Coronary artery (tissue), 2 donors: ENCODE results near the gene MYD88.
"Not testable (repeated sequence)": the region's sequence is repeated elsewhere in the genome, so short reads cannot be mapped to it uniquely, and the experiment has no call there.

Source experiments
- DNase-seq: peaks from one replicate; pipeline ENCODE4 v3.0.0-alpha.2; 2017; ENCODE audit warnings: low spot score
- H3K27ac ChIP-seq, 2 donors: fragments of 200-600 bp; sonication (generic); one replicate each; pipeline ENCODE4 v1.5.1; 2016 to 2019
- H3K4me3 ChIP-seq: fragments of 200-600 bp; sonication (generic); 2 replicates; pipeline ENCODE4 v1.5.1; 2016; ENCODE audit warnings: mild to moderate bottlenecking, moderate library complexity
- CTCF ChIP-seq: fragments of 200-600 bp; sonication (generic); IDR thresholded peaks from one replicate; pipeline ENCODE4 v1.5.1; 2019; ENCODE audit warnings: antibody characterized with exemption

MYD88 gene

GRCh38 chr3:38129058-38129457 lies 9.4 kb upstream of the MYD88 start:
- Histone ChIP-seq H3K27ac (no peak overlapping the region), H3K4me3 (no peak overlapping the region)
- peak; percentile 63 for DNase-seq
- no peak for TF ChIP-seq CTCF

DNA sequence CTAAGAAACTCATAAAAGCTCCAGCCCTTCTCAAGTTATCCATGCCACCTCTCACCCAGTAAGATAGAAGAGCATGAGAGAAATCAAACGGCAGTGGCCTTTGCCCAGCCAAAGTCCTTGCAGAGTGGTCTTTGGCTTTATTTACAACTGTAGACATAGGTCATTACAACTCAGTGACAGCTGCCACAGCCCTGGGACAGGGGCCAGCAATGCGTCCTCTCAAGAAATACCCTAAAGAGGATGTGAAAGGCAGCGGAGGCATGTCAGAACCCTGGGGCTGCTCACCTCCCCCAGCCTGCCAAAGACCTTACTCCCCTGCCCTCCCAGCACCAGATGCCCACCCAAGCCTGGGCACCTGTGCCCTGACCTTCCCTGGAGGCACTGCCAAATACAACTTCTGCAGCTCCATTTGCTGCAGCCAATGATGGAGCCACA lies 7.8 kb upstream of the MYD88 start:
- Histone ChIP-seq H3K4me3 (no peak overlapping the region), H3K27ac (no peak overlapping the region)
- peak; percentile 24 for DNase-seq
- TF ChIP-seq CTCF = no peak

DNA sequence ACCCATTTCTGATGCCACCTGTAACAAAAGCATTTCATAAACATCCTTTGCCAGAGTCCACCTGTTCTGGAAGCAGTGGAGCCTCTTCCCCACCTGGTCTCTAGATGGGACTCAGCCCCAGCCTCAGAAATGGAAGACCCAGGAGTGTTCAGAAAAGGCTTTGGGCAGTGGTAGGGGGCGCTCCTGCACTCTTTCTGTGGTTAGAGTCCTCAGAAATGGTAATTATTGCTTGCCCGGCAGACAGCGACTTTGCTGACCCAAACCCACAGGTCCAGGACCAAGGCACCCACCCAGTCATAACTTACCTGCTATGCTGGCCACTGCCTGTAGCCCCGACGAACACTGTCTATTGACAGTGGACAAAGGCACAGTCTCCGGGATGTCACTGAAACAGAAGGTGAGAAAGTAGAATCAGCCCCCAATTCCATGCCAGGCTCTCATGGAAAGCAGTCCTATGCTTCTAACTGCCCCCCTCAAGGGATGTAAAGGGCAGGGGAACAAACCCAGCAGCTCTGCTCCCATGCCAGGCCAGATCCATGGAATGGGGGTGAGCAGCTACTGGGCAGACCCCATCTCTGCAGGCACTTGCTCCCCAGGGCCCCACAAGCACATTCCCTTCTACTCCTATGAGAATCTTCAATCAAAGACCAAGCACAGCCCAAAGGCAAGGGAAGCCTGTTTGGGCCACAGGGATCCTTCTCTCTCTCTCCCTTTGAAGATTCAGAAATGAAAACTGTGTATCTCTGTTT lies 6.7 kb upstream of the MYD88 start:
- no peak for TF ChIP-seq CTCF
- DNase-seq = peak; percentile 63
- H3K27ac ChIP-seq = no peak overlapping the region
- H3K4me3 ChIP-seq = no peak overlapping the region

DNA sequence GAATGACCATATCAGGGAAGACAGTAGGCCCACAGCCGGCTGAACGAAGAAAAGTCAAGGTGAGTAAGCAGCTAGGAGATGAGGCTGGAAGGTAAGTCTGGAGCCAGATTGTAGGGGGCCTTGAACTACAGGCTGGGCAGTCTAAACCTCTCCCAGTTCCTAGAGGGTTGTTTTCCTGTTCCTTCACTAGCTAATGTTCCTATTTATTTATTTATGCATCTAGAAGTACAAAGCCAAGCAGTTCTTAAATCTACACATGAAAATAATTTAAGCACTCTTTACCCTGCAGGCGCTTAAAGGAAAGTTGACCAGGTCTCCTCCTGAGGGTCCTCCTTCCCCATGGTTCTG lies 5.3 kb upstream of the MYD88 start:
- Histone ChIP-seq H3K4me3 (no peak overlapping the region), H3K27ac (no peak overlapping the region)
- no peak for TF ChIP-seq CTCF
- no peak for DNase-seq

- TF ChIP-seq CTCF = no peak
- DNase-seq = peak; percentile 49
- no peak overlapping the region for H3K27ac ChIP-seq
- no peak overlapping the region for H3K4me3 ChIP-seq
Observed at GRCh38 chr3:38133557-38134405, 4.7 kb upstream of the MYD88 start.

GRCh38 chr3:38134517-38135143 lies 3.8 kb upstream of the MYD88 start:
- not testable (repeated sequence) for H3K27ac ChIP-seq, H3K4me3 ChIP-seq
- peak; percentile 11 for DNase-seq

DNA sequence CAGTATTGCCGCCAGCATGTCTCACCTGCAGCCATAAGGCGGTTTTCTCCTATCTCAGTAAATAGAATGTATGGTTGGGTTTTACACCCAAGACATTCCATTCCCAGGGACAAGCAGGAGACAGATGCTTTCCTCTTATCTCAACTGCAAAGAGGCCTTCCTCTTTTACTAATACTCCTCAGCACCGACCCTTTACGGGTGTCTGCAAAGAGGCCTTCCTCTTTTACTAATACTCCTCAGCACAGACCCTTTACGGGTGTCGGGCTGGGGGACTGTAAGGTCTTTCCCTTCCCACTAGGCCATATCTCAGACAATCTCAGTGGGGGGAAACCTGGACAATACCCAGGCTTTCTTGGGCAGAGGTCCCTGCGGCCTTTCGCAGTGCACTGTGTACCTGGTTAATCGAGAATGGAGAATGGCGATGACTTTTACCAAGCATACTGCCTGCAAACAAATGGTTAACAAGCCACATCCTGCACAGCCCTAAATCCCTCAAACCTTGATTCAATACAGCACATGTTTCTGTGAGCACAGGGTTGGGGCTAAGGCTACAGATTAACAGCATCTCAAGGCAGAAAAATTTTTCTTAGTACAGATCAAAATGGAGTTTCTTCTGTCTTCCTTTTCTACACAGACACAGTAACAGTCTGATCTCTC lies 2.7 kb upstream of the MYD88 start:
- peak overlapping the region; percentile 88 for H3K4me3 ChIP-seq
- H3K27ac ChIP-seq = peak overlapping the region in 1 of 2 donors; percentile 88
- peak; percentile 52 for DNase-seq
